DMS 273 (cell line): ENCODE results near the gene PFKL.
"Not testable (repeated sequence)": the region's sequence is repeated elsewhere in the genome, so short reads cannot be mapped to it uniquely, and the experiment has no call there.

ENCODE experiments used
- DNase-seq: peaks from one replicate; lab custom pipeline; 2025; ENCODE audit not compliant: unreplicated experiment; lab: John Stamatoyannopoulos, UW

The PFKL gene

DNA sequence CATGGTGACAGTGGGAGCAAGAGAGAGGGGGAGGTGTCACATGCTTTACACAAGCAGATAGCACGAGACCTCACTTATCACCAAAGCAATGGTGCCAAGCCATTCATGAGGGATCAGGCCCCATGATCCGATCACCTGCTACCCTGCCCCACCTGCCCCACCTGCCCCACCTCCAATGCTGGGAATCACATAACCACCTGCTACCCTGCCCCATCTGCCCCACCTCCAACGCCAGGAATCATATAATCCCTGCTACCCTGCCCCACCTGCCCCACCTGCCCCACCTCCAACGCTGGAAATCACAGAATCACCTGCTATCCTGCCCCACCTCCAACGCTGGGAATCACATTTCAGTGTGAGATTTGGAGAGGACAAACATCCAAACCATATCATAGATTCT is 24.8 kb upstream of the PFKL start:
- DNase-seq: no peak

DNA sequence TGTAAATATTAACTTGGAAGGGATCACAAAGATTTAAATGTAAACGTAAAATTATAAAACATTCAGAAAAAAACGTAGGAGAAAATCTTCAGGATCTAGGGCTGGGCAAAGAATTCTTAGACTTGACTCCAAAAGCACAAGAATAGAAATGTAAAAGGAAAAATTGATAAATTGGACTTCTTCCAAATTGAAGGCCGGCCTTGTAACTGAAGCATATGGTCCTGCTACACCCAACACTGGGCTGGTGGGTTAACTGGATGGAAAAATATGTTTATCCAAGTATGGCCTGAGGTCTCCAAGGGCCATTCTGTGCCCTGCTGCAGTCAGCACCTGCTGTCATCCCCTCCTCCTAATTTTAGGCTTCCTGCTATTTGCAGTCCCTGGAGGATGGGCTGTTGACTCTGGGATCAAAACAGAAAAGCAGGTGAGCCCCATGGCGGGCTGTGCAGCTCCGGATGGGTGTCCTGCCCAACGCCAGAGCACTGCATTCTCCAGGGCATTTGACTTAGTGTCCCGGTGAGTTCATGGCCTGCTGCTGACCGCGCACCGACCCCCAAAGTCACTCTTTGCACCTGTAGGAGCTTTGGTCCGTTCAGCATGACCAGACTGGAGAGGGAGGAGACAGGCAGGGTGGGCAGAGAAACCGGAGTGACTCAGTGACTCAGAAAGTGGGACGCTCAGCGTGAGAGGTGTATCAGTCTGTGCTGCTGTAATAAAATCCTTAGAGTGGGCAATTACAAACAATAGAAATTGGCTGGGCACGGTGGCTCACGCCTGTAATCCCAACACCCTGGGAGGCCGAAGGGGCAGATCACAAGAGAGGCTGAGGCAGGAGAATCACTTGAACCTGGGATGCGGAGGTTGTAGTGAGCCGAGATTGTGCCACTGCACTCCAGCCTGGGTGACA is 20.2 kb upstream of the PFKL start:
- DNase-seq: peak; percentile 65

DNA sequence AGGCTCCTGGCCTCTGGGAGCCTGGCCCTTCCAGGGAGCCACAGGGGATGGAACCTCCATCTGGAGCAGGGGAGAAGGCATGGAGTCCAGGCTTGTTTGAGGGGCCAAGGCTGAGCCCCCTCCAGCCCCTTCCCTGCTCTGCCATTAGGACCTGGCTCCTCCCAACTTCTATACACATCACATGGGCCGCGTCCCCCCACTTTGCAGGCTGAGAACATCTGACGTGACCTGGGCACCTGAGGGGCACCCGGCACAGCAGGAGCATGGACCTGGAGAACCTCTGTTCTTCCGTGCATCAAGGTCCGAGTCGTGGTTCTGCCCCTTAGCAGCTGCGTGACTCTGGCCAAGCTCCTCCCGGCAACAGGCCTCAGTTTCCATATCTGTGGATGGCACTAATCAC is 18.1 kb upstream of the PFKL start:
- DNase-seq: no peak

DNA sequence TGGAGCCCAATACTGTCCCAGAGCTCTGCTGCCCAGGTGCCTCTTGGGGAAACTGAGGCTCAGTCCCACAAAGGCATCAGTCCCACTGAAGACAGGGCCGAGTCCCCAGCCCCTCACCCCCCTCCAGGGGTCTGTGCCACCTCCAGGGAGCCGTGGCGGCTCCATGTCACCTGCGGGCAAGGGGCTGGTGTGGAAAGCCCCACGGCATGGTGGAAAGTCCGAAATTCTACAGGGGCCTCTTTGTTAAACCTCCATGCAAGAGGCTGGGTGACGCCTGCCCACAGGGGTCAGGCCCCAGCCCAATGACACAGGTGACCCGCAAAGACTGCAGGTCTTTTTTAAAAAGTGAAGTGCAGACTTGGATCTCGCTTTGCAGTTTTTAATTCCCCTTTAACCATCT is 17.5 kb upstream of the PFKL start:
- DNase-seq: no peak

DNA sequence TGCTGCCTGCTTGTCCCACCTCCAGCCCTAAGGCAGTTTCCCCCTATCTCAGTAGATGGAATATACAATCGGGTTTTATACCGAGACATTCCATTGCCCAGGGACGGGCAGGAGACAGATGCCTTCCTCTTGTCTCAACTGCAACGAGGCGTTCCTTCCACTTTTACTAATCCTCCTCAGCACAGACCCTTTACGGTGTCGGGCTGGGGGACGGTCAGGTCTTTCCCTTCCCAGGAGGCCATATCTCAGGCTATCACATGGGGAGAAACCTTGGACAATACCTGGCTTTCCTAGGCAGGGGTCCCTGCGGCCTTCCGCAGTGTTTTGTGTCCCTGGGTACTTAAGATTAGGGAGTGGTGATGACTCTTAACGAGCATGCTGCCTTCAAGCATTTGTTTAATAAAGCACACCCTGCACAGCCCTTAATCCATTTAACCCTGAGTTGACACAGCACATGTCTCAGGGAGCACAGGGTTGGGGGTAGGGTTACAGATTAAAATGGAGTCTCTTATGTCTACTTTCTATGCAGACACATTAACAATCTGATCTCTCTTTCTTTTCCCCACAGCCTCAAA is 16.6 kb upstream of the PFKL start:
- DNase-seq: not testable (repeated sequence)

DNA sequence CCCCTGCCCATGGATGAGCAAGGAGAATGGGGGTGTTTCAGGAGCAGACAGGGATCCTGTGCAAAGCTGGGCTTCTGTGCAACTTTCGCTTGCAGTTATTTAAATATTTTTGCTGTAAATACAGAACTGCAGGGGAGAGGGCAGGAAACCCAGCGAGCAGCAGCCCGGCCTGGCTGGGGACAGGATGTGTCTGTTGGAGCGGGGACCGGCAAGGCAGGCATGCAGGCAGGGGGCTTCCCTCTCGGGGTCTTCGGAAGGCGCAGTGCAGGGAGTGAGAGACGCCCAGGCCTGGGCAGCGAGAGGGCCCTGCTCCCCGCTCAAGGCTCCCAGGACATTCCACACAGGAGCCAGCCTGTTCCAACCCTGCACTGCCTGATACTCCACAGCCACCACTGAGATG is 15.9 kb upstream of the PFKL start:
- no peak for DNase-seq

DNA sequence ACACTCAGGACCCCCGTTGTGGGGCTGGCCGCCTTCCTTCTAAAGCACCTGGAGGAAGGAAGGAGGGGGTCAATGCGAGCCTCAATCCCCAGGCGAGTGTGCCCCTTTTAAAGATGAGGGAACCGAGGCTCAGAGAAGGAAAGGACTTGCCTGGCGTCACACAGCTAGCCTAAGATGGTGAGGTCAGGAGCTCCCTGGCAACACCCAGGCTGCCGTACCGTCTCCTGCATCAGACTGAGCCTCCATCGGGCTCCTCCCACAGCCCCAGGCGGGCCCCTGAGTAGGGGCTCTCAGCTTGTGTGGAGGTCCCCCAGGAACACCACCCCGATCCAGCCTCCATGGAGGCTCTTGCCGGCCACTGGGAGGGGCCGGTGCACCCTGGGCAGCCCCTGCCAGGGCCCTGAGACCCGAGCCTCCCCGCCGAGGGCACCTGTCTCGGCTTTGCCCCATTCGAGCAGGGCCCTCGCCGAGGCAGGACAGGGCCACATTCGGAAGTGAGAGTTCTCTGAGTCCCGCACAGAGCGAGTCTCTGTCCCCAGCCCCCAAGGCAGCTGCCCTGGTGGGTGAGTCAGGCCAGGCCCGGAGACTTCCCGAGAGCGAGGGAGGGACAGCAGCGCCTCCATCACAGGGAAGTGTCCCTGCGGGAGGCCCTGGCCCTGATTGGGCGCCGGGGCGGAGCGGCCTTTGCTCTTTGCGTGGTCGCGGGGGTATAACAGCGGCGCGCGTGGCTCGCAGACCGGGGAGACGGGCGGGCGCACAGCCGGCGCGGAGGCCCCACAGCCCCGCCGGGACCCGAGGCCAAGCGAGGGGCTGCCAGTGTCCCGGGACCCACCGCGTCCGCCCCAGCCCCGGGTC is 14.5 kb upstream of the PFKL start, which contains the start of gene AIRE:
TSS of gene AIRE (plus strand) at position 739 of the 855 bp plus-strand sequence. CDS start 131 bp downstream, outside the sequence.
- no peak for DNase-seq

DNA sequence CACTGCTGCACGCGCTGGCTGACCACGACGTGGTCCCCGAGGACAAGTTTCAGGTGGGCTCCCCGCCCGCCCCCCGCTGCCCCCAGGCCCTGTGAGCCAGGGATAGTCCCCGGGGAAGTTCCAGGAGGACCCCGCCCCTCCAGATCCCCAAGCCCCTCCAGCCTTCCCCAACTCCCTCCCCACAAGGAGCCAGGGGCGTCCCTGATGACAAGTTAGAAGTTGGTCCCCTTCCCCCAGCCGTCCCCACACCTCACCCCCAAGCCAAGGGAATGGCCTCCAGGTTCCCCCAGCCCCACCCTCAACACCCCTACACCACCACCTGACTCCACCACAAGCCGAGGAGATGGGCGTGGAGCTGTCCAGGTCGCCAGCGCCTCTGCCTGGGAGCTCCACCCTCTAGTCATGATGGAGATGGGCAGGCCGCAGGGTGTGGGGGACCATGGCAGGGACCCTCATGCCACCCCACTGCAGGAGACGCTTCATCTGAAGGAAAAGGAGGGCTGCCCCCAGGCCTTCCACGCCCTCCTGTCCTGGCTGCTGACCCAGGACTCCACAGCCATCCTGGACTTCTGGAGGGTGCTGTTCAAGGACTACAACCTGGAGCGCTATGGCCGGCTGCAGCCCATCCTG is 13.7 kb upstream of the PFKL start:
- DNase-seq: no peak

DNA sequence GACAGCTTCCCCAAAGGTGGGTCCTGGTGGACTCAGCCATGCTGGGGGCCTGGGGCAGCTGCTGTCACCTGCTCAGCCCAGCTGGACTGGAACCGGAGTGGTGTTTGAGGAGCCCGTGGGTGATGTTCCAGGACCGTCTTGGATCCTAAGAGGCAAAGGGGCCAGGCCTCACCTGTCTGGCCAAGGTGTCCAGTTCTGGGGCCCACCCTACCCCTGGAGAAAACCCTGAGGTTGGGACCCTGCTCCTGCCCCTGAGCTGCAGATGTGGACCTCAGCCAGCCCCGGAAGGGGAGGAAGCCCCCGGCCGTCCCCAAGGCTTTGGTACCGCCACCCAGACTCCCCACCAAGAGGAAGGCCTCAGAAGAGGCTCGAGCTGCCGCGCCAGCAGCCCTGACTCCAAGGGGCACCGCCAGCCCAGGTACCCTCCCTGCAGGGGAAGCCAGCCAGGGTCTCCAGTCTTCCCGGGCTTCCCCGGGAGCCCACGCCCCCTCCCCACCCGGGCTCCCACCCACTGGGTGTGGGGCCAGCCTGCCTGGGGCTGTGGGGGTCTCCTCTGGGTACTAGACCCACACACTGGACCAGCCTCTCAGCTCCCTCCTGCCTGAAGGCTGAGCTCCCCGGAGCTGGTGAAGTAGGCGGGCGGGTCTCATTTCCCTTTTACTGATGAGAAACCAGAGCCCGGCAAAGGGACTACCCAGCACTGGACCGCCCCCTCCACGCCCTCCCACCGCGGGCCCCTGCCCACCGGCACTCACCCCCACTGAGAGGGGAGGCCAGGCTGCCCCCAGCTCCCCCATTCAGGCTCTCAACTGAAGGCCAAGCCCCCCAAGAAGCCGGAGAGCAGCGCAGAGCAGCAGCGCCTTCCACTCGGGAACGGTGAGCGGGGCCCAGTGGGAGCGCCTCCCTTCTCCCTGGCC is 12.9 kb upstream of the PFKL start:
- DNase-seq: no peak

DNA sequence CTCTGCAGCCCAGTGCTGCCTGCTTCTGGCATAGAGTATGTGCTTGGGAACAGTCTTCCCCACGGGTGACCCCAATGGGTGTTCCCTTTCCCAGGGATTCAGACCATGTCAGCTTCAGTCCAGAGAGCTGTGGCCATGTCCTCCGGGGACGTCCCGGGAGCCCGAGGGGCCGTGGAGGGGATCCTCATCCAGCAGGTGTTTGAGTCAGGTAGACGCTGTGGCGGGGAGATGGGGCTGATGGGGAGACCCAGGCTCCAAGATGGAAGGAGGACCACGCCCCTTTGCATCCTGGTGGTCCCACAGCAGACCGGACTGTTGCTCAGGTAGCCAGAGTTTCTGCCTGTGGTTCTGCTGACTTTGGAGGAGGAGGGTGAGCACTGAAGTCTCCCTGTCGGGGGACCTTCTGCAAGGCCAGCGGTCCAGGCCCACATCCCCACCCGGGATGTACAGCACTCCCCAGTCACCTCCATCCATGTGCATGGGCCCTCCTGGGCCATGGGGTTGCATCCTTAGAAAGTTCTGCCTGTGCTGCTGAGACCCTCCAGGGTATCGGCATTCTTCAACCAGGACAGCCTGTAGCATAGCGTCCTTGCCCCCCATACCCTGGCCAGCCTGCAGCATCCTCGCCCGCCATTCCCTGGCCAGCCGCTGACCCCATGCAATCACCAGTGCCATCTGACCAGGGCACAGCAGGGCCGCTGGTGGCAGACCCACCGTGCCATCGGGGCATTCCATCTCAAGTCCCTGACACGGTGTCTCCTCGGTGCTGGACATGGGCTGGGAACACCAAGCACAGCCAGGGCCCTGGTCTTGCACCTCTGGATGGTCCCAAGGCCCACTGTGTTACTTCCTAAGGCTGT is 11.4 kb upstream of the PFKL start:
- DNase-seq: no peak

DNA sequence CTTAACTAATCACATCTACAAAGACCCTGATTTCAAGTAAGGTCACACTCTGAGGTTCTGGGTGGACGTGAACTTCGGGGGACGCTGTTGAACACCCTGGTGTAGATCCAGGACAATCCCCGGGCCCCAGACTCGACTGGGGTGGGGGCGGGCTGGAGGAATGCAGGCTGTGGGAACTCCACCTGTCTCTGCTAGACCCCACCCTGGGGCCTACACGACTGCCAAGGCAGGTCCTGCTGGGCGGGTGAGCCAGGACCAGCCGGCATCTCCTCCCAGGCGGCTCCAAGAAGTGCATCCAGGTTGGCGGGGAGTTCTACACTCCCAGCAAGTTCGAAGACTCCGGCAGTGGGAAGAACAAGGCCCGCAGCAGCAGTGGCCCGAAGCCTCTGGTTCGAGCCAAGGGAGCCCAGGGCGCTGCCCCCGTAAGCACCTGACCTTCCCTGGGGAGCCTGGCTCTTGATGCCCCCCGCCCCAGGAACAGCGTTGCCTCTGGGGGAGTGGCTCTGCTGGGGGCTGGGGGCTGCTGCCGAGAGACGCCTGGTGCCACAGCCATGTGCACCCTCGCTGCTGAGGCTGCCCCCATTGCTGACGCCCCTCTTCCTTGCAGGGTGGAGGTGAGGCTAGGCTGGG is 10.4 kb upstream of the PFKL start:
- DNase-seq: no peak

DNA sequence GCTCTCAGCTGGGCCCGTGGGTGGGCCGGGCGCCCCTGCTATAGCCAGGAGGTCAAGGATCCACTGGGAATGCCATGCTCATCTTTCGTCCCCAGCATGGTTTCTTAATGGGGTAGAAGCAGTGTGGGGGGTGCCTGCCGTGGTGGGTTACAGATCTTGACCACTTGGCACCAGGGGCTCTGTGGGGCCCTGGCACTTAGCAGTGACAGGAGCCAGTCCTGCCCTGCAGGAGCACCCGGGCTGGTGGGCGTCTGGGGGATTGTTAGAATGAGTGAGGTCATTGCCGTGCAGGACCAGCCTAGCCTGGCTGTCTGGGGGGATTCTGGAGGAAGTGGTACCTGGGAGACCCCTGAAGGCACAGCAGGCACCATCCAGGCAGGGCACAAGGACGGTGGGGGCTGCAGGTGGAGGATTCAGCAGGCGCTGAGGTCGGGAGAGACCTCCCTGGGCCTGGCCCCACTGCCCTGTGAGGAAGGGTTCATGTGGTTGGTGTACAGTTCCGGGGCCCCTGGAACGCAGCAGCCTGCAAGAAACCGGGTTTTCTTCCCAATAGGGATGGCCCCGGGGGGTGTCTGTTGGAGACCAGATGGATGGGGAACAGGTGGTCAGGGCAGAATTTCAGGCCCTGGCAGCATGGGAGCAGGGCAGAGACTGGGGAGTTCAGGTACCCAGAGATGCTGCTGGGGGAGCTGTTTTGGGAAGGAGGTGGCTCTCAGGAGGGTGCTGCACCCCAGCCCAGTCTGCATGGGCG is 9.4 kb upstream of the PFKL start:
- no peak for DNase-seq

DNA sequence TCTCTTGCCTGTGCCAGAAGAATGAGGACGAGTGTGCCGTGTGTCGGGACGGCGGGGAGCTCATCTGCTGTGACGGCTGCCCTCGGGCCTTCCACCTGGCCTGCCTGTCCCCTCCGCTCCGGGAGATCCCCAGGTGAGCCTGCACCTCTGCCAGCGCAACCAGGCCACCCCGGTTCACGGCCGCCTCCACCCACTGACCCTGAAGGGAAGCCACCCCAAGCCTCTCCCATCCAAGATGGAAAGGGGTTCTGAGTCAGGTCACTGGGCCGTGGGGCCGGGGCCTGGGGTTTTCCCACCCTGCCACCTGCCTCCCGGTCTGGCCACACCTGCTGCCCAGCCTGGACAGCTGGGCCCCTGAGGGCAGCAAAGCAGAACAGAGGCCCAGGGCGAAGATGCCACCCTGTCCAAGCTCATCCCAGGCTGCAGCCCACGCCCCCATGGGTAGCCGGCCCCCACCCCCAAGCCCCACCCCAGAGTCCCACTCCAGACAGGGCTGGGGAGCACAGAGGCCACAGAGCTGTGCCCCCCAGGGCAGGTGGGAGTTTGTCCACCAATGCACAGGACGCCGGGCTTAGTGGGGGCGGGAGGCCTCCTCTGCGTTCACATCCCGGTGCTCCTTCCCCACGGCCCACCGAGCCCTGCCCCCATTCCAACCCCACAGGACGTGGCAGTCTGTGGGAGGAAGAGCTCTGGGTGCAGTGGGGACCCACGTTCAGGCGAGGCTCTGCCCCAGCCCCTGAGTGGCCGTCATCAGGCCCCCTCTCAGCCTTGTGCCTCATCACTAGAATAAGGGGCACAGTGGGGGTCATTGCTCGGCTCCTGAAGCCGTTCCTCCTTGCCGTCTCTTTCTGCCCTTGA is 8.5 kb upstream of the PFKL start:
- DNase-seq: no peak

DNA sequence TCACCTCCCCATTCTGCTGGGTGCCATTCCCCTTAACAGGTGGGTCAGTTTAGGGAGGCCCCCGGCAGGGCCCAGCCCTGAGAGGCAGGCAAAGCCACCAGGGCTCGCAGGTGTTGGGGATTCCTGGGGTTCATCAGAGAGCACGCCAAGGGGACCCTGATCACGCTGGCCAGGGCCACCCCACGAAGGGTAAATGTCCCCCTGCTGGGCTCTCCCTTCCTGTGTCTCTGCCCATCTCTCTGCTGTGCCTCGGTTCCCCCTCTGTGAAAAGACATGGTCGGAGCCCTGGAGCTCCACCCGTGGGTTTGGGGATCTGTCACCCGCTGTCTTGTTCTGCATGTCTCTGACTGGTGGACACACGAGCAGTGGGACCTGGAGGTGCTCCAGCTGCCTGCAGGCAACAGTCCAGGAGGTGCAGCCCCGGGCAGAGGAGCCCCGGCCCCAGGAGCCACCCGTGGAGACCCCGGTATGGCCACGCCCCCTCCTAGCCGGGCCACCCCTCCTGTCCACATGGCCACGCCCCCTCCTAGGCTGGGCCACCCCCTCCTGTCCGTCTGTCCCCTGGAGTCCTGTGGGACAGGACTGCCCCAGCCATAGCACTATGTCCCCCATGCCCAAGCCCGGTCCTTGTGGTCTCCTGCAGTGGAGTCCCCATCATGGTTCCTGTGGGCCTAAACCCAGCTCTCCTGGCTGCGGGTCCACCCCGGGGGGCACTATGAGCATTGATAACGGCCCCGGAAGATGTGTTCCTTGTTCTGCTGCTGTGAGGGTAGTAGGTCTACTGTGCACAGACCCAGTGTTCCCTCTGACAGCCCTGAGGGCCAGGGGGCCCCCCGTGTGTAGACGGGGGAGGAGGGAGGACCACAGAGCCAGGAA is 7.7 kb upstream of the PFKL start:
- peak; percentile 37 for DNase-seq

DNA sequence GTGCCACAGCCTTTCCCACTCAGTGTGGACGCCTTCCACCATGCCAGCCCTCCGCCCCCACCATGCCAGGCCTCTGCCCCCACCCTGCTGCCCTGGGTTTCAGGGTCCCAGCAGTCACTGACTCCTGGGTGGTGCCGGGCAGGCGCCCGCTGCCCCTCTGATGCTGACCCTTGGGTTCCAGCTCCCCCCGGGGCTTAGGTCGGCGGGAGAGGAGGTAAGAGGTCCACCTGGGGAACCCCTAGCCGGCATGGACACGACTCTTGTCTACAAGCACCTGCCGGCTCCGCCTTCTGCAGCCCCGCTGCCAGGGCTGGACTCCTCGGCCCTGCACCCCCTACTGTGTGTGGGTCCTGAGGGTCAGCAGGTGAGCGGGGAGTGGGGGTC is 7.0 kb upstream of the PFKL start:
- DNase-seq: no peak

DNA sequence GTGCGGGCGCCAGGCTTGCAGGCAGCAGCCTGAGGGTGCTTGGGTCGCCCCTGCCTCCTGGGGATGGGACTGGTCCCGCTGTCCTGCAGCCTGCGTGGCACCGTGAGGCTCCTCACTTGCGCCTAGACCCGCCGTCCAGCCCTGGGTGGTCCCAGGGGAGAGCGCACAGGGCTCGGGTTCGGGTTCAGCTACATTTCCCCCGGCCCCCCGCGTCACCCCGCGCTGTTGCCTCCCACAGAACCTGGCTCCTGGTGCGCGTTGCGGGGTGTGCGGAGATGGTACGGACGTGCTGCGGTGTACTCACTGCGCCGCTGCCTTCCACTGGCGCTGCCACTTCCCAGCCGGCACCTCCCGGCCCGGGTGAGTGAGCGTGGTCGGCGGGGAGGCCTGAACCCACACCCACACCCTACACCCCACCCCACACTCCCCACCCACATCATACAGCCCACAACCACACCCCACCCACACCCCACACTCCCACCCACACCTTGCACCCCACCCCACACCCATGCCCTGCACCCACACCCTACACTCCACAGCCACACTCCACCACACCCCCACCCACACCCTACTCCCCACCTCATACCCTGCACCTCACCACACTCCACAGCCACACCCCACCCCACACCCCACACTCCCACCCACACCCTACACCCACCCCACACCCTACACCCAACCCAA is 6.2 kb upstream of the PFKL start:
- no peak for DNase-seq
